GM12872 (cell line): ENCODE results near the gene DYRK1B.

Source experiments
- TF ChIP-seq, protein P1 (sequence below): IDR thresholded peaks from 3 replicates; pipeline ENCODE4 v1.5.1; 2011; ENCODE audit warnings: low read depth, mild to moderate bottlenecking, low read length, moderate library complexity; ENCODE audit not compliant: insufficient read depth

Gene DYRK1B

DNA sequence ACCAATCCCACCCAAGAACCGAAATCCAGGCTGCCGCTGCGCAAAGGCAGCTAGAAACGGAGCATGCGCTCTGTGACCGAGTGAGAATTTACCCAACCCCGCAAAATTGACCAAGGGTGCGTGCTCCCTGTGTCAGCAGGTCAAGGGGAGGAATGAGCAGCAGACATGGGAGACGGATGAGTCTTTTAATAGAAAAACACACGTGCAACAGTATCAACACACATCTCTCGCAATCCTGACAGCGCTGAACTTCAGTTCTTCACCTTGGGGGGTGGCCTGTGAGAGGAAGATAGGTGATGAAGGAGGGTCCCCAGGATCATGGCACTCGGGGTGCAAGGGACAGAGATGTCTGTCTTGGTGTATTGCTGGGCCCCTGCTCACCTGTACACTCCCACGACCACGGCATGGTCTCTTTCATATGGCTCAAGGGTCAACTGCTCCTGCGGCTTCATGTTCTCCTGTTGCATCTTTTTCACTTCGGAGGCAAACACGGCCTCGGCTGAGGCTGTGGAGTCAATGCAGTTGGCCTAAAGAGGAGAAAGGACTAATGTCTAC is 402 bp upstream of the DYRK1B start:
- TF ChIP-seq, protein P1, sequence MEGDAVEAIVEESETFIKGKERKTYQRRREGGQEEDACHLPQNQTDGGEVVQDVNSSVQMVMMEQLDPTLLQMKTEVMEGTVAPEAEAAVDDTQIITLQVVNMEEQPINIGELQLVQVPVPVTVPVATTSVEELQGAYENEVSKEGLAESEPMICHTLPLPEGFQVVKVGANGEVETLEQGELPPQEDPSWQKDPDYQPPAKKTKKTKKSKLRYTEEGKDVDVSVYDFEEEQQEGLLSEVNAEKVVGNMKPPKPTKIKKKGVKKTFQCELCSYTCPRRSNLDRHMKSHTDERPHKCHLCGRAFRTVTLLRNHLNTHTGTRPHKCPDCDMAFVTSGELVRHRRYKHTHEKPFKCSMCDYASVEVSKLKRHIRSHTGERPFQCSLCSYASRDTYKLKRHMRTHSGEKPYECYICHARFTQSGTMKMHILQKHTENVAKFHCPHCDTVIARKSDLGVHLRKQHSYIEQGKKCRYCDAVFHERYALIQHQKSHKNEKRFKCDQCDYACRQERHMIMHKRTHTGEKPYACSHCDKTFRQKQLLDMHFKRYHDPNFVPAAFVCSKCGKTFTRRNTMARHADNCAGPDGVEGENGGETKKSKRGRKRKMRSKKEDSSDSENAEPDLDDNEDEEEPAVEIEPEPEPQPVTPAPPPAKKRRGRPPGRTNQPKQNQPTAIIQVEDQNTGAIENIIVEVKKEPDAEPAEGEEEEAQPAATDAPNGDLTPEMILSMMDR = no peak

DNA sequence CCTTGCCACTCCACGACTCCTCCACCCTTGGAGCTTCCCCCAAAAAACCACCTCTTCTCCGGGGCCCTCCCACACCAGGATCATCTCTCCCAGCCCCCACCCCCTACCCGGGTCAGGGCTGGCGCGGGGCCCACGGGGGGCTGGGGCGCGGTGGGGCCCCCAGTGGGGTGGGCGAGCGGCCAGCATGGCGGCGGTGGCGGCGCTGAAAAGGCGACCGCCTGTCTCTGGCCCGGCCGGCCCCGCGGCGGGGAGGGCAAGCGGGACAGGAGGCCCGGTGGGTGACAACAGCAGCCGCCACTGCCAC is 850 bp downstream of the DYRK1B start:
- TF ChIP-seq, protein P1 = no peak

DNA sequence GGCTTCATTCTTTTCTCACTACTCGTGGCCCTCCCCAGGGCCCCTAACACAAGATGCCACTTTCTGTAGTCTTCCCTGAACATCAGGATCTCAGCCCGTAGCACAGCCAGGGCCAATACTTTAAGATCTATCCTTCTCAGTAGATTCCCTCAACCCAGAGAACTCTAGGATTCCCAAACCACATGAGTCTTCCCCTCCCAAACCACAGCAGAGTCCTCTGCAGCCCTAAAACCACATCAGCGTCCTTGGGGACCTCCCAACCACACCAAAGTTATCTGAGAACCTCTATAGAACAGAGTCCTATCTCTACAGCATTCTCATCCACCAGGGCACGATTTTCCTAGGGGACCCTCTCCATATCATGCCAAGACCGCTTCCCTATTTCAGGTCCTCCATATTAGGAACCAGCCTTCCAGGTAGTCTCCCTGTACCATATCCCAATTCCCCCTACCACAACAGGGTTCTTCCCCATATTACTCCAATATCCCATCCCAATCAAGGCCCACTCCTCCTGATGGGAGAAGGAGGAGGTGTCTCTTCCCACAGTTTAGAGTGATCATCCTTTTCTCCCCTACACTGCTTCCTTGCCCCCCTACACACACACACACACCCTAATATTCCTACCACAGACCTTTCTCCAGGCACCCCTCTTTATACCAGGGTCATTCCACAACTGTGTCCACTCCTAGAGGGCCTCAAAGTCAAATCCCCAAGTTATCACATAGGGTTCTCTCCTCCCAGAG is 1.4 kb downstream of the DYRK1B start:
- TF ChIP-seq, protein P1 = no peak

DNA sequence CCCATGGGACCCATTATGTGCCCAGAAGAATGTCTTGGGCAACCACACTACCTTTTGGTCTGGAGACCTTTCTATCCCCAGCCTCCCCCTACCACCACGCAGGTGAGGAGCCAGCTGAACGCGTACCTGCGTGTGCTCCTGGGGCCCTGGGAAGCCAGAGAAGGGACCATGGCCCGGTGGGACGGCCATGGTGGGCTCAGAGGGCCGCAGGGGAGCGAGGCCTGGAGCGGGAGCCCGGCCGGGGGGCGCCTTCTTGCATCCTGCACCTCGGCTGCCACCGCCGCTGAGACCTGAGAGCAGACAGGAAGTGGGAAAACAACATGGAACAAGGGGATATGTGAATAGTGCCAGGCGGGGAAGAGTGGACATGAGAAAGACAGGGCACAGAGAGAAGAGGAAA is 2.3 kb downstream of the DYRK1B start:
- TF ChIP-seq, protein P1 = no peak

DNA sequence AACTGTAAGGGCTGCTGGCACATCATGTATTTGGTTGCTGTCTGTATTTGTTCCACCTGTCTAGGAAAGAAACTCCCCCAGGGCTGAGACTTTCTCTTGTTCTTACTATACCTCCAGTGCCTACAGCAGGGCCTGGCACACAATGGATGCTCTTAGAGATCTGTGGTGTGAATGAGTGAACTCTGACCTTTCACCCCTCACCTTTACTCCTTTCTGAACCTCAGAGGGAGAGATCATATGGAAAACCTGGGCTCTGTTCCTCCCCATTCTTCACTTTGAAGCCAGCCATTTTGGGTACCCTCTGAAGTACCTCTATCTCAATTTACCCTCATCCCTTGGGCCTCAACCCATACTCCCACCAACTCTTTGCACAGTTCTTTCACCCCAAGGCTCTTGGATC is 3.1 kb downstream of the DYRK1B start:
- TF ChIP-seq, protein P1 = no peak

DNA sequence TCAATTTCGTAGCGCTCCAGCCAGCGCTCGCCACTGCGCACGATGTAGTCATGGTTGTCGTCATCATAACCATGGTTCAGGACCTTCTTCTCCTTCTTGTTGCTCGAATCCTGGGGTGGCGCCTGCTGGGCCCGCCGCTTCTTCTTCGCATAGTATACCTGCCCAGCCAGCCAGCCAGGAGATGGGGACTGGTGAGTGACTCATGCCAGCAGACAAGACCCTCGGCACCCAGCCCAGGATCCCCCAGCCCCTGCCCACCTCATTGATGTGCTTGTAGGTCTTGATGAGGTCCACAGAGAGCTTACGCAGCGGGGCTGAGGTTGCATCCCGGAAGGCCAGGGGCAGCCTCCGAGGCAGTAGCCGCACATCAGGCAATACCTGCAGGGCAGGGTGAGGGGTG is 3.6 kb downstream of the DYRK1B start:
- TF ChIP-seq, protein P1 = no peak

DNA sequence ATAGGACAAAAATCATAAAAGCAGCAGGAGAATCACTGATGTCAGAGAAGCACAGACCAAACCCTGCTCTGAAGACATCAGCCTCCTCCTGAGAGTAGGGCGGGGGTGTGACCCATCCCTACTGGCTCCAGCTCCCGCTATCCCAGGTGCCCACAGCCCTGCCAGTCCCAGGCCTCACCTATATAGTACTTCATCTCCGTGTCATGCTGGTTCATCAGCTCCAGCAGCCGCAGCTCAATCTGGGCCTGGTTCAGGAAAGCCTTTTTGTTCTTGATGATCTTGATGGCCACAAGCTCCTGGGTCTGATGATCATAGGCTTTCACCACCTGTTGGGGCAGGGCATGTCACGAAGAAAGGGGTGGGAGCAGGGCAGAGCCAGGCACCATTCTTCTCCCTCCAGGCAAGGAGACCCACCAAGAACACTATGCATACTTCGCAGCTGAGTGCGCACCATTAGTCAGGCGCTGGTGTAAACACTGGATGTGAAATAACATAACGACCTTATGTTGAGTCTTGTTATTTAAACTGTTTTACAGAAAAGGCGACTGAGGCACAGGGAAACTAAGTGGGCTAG is 4.2 kb downstream of the DYRK1B start:
- TF ChIP-seq, protein P1 = no peak
